Fibroblast of villous mesenchyme (primary cell): ENCODE results near the gene EMX2. TPM values are rescaled to one million over a fixed set of nuclear protein-coding genes. Genes with fewer than 3 reads are reported as not detected.

Experiments
- DNase-seq: peaks from one replicate; pipeline ENCODE4 v3.0.0-alpha.2; 2010; ENCODE audit warnings: low read depth
- H3K4me3 ChIP-seq: 2 replicates; pipeline ENCODE4 v1.5.1; 2011; ENCODE audit warnings: low read depth, mild to moderate bottlenecking, low read length
- CTCF ChIP-seq: IDR thresholded peaks from 2 replicates; pipeline ENCODE4 v1.5.1; 2012; ENCODE audit warnings: low read depth, mild to moderate bottlenecking, low read length; ENCODE audit not compliant: insufficient read depth
- total RNA-seq: library from RNA; depleted of rRNA; stranded (reverse); fragments of >200 nt; gene quantifications from 2 replicates; pipeline ENCODE4 v1.2.3, GENCODE V29; 2012

The EMX2 gene
- total RNA-seq, 1 donor: 10.8 TPM

- no peak overlapping the region for H3K4me3 ChIP-seq
- peak; percentile 53 for DNase-seq
- no peak for TF ChIP-seq CTCF
These were observed 6.6 kb downstream of the EMX2 start for GRCh38 chr10:117549100-117549585.

DNA sequence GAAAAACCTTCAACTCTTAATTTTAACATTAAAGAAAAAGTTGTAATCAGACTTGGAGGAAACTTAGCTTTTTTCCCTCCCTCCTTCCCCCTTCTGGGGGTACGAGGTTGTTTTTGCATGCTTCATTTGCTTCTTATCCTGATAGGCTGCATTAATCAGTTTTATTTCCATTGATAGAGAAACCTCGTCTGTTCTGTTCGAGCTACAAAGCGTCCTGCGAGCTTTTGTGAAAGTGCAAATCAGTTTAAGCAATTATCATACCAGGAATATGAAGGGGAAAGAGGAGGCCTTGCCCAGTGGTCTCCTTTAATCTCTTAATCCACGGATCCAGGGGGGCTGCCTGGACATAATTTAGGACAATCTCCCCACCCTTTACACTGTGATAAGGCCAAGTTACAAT is 7.5 kb downstream of the EMX2 start:
- H3K4me3 ChIP-seq: no peak overlapping the region
- peak; percentile 59 for DNase-seq
- no peak for TF ChIP-seq CTCF

DNA sequence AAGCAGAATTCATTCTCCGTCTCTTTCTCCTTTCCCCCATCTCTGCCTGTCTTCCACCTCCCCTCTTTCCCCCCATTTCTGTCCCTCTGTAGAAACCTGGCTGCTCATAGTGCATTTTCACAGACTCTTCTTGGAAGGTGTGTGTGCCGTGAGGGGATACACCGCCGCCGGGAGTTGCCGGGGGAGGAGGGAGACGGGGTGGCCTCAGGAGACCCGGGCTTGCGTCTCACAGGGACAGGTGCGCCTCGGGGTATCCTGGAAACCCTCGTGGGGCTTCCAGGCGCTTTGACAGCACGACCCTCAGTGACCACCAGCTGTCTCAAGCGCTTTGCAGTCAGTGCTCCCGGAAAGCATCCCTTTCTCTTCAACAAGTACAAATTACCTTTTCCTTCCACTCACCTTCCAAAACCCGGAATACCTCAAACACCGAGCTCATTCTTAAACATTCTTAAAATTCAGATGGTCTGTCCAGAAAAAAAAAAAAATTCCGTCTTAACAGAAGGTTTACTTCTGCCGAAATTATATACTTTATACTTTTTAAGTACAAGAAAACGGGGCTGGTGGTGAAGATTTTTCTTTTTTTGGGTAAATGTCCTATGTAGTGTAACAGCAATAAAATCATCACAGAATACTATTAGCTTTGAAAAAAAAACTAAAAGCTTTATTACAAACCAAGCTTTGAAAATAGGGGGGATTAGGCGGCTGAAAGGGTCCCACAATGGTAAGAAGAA is 8.2 kb downstream of the EMX2 start:
- peak; percentile 13 for DNase-seq
- no peak overlapping the region for H3K4me3 ChIP-seq
- no peak for TF ChIP-seq CTCF

- DNase-seq: peak; percentile 27
- TF ChIP-seq CTCF: no peak
- H3K4me3 ChIP-seq: peak overlapping the region; percentile 25
These were observed 9.0 kb downstream of the EMX2 start for GRCh38 chr10:117551330-117552155.

- DNase-seq: peak; percentile 46
- peak overlapping the region; percentile 5 for H3K4me3 ChIP-seq
These were observed 9.6 kb downstream of the EMX2 start for GRCh38 chr10:117552156-117552631.

GRCh38 chr10:117552701-117553141 is 10.2 kb downstream of the EMX2 start:
- no peak for TF ChIP-seq CTCF
- DNase-seq: peak; percentile 59
- peak overlapping the region; percentile 32 for H3K4me3 ChIP-seq

More at GRCh38 chr10:117552156-117552631, 9.6 kb downstream of the EMX2 start:
- TF ChIP-seq CTCF: no peak
